ENCODE results near the gene PIGW. TPM values are rescaled to one million over a fixed set of nuclear protein-coding genes. Genes with fewer than 3 reads are reported as not detected.

PIGW gene
- total RNA-seq, 2 experiments from 2014 or later: 3.3 to 3.4 TPM

GRCh38 chr17:36583787-36584186 is 49.0 kb downstream of the PIGW start:
- peaks cover 91% of the 10 kb centered on the region for H3K36me3 ChIP-seq (ENCODE audit: insufficient read depth, low read length)
- H3K27ac Mint-ChIP-seq: no peak overlapping the region
- H3K4me1 ChIP-seq (ENCODE audit: insufficient read depth, low read length): no peaks in the 10 kb centered on the region
- H3K27ac ChIP-seq (ENCODE audit: low read depth in 1 of 2, low read length in 2 of 2): no peak overlapping the region
- CTCF ChIA-PET: no interaction called here
- intact Hi-C loops (cut with DNase I, micrococcal nuclease): no loop called here
- H3K4me1 Mint-ChIP-seq (ENCODE audit: low read depth): peaks cover 4% of the 10 kb centered on the region
- no peaks in the 10 kb centered on the region for H3K9me3 ChIP-seq (ENCODE audit: control insufficient read depth in 1 of 2, insufficient read depth in 1 of 2, low read length in 2 of 2)
- no peak for ATAC-seq (ENCODE audit: poor library complexity)
- H3K27me3 ChIP-seq (ENCODE audit: control insufficient read depth in 1 of 2, insufficient read depth in 2 of 2, low read length in 2 of 2): no peaks in the 10 kb centered on the region
- no peaks in the 10 kb centered on the region for H3K9me3 Mint-ChIP-seq
- no peak for TF ChIP-seq CTCF (IDR thresholded peaks at IDR 0.05)
- peaks cover 88% of the 10 kb centered on the region for H3K36me3 Mint-ChIP-seq (ENCODE audit: low read depth)
- no peak overlapping the region for H3K4me3 Mint-ChIP-seq
- DNase-seq: no peak
- POLR2A ChIA-PET: interaction anchor here (0.6 kb wide), 1 partner anchor 78 kb away, joined by 3 read pairs; no protein-coding TSS in a partner anchor
- H3K27me3 Mint-ChIP-seq: no peaks in the 10 kb centered on the region
- H3K4me3 ChIP-seq (ENCODE audit: low read length): no peak overlapping the region

GRCh38 chr17:36586138-36586537 is 51.4 kb downstream of the PIGW start:
- Histone ChIP-seq H3K4me3 (ENCODE audit: low read length) (no peak overlapping the region), H3K9me3 (ENCODE audit: control insufficient read depth in 1 of 2, insufficient read depth in 1 of 2, low read length in 2 of 2) (no peaks in the 10 kb centered on the region), H3K36me3 (ENCODE audit: insufficient read depth, low read length) (peaks cover 78% of the 10 kb centered on the region), H3K4me1 (ENCODE audit: insufficient read depth, low read length) (peaks cover under 1% of the 10 kb centered on the region), H3K27ac (ENCODE audit: low read depth in 1 of 2, low read length in 2 of 2) (no peak overlapping the region), H3K27me3 (ENCODE audit: control insufficient read depth in 1 of 2, insufficient read depth in 2 of 2, low read length in 2 of 2) (no peaks in the 10 kb centered on the region)
- Mint-ChIP-seq H3K4me1 (ENCODE audit: low read depth) (peaks cover 15% of the 10 kb centered on the region), H3K36me3 (ENCODE audit: low read depth) (peaks cover 88% of the 10 kb centered on the region), H3K4me3 (no peak overlapping the region), H3K27ac (no peak overlapping the region), H3K9me3 (no peaks in the 10 kb centered on the region), H3K27me3 (no peaks in the 10 kb centered on the region)
- ChIA-PET POLR2A (no interaction called here), CTCF (interaction anchor here (1.2 kb wide), 1 partner anchor 16 kb away, joined by 3 read pairs; no protein-coding TSS in a partner anchor)
- no peak for DNase-seq
- intact Hi-C loops (cut with DNase I, micrococcal nuclease): no loop called here
- ATAC-seq (ENCODE audit: poor library complexity): no peak
- no peak for TF ChIP-seq CTCF (IDR thresholded peaks at IDR 0.05)

Other genes starting within 250 kb of the PIGW start
- gene TBC1D3G, start 211.1 kb upstream of the PIGW start, total RNA-seq: not detected
- not detected for gene TBC1D3H, start 146.6 kb upstream of the PIGW start, total RNA-seq
- gene ZNHIT3, start 48.3 kb upstream of the PIGW start, total RNA-seq: 10 to 100 TPM; 70.2 to 73.9 TPM
- 10 to 100 TPM; 64.4 to 70.5 TPM for gene MYO19, start 119 bp upstream of the PIGW start, total RNA-seq
- gene GGNBP2, start 9.9 kb downstream of the PIGW start, total RNA-seq: 100 to 1,000 TPM; 216 to 228 TPM
- 1 to 10 TPM; 2.9 to 4.0 TPM for gene DHRS11, start 56.9 kb downstream of the PIGW start, total RNA-seq
- gene MRM1, start 66.6 kb downstream of the PIGW start, total RNA-seq: 1 to 10 TPM in 1 of 2 experiments, under 1 TPM in 1; 0.81 to 1.1 TPM

All from CD4-positive, alpha-beta T cell (primary cell).